ENCODE measurements around the gene VCL. TPM values are rescaled to one million over a fixed set of nuclear protein-coding genes. Genes with fewer than 3 reads are reported as not detected.
A peak's percentile ranks its signal among the peaks of the same experiment; 100 is the strongest.

The VCL gene
- total and polyA plus RNA-seq, 7 donors = 6.2 to 451 (median 179) TPM

- Histone ChIP-seq H3K9me3 (no peaks in the 10 kb centered on the region), H3K4me1 (no peaks in the 10 kb centered on the region), H3K27me3 (no peaks in the 10 kb centered on the region), H3K36me3 (peaks cover 22 to 99% (median 76%) of the 10 kb centered on the region in 4 donors), H3K4me3 (no peak overlapping the region), H3K27ac (no peak overlapping the region)
- DNase-seq = no peak
- 93 to 96% methylated on average over 5 of the region's 5 CpGs for WGBS, 2 donors
- intact Hi-C loops (cut with DNase I) = no loop called here
- TF ChIP-seq EP300 (IDR thresholded peaks at IDR 0.05) (no peak), CTCF (IDR thresholded peaks at IDR 0.05) (no peak), POLR2A (IDR thresholded peaks at IDR 0.05) (no peak), POLR2AphosphoS5 (IDR thresholded peaks at IDR 0.05) (no peak)
Measured at GRCh38 chr10:74104480-74104879, 106.6 kb downstream of the VCL start.

DNA sequence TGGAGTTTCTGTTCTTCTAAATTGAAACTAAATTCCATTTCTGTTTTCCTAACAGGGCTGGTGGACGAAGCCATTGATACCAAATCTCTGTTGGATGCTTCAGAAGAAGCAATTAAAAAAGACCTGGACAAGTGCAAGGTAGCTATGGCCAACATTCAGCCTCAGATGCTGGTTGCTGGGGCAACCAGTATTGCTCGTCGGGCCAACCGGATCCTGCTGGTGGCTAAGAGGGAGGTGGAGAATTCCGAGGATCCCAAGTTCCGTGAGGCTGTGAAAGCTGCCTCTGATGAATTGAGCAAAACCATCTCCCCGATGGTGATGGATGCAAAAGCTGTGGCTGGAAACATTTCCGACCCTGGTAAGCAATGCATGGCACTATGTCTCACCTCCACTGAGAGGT is 107.1 kb downstream of the VCL start:
- Histone ChIP-seq H3K4me1 (no peaks in the 10 kb centered on the region), H3K36me3 (peaks cover 19 to 99% (median 73%) of the 10 kb centered on the region in 4 donors), H3K4me3 (no peak overlapping the region), H3K27ac (no peak overlapping the region), H3K9me3 (no peaks in the 10 kb centered on the region), H3K27me3 (no peaks in the 10 kb centered on the region)
- no peak for DNase-seq
- 90 to 96% methylated on average over 8 of the region's 8 CpGs for WGBS, 2 donors
- TF ChIP-seq POLR2AphosphoS5 (IDR thresholded peaks at IDR 0.05) = no peak
- no peak for TF ChIP-seq POLR2A (IDR thresholded peaks at IDR 0.05)
- TF ChIP-seq EP300 (IDR thresholded peaks at IDR 0.05) = no peak
- TF ChIP-seq CTCF (IDR thresholded peaks at IDR 0.05) = no peak
- intact Hi-C loops (cut with DNase I) = no loop called here

DNA sequence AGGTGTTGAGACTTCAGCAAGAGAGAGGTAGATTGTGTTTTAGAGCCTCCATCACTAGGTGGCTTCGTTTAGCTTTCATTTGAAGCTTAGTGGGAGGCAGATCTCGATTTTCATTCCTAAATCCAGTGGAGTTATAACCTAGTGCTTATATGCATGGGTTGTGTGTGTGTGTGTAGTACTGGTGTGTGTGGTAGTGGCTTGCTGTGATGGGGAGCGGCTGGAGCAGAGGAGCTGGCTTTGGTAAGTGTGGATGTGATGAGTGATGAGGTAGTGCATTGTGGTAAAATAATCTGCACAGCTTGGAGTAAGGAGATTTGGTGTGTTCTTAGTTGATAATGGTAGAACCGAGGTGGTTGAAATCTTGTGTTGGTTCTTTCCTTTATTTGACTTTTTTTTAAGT is 109.5 kb downstream of the VCL start:
- DNase-seq = no peak
- TF ChIP-seq CTCF (IDR thresholded peaks at IDR 0.05) (no peak), POLR2AphosphoS5 (IDR thresholded peaks at IDR 0.05) (no peak), EP300 (IDR thresholded peaks at IDR 0.05) (no peak), POLR2A (IDR thresholded peaks at IDR 0.05) (no peak)
- H3K27ac ChIP-seq = no peak overlapping the region
- peaks cover 27 to 100% (median 82%) of the 10 kb centered on the region in 4 donors for H3K36me3 ChIP-seq
- H3K27me3 ChIP-seq = no peaks in the 10 kb centered on the region
- intact Hi-C loops (cut with DNase I) = no loop called here
- no peaks in the 10 kb centered on the region for H3K9me3 ChIP-seq
- 88% methylated on average over 4 of the region's 4 CpGs for WGBS, 2 donors
- no peak overlapping the region for H3K4me3 ChIP-seq
- H3K4me1 ChIP-seq = peaks cover 0 to 8% (median 4%) of the 10 kb centered on the region in 4 donors

DNA sequence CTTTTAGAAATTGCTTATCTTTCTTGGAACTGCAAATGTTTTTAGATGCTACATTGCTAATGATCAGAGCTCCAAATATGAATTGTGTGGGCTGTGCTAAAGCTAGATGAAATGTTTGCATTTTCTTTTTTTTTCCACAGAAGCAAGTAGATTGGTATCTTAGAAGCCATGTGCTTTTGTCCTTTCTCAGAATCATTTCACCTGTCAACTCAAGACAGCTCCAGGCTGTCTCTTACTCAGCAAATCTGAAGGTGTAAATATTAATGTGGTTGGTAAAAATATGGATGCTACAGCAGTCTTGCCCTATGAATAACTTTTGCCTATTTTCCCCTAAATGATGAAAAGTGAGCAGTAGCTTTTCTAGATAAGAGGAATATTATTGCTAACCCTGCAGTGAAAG is 111.5 kb downstream of the VCL start:
- H3K4me3 ChIP-seq = no peak overlapping the region
- no peaks in the 10 kb centered on the region for H3K9me3 ChIP-seq
- H3K36me3 ChIP-seq = peaks cover 24 to 100% (median 76%) of the 10 kb centered on the region in 4 donors
- H3K27ac ChIP-seq = peak overlapping the region in 1 of 4 donors; percentile 11
- no peak for DNase-seq
- H3K27me3 ChIP-seq = no peaks in the 10 kb centered on the region
- TF ChIP-seq POLR2A (IDR thresholded peaks at IDR 0.05) (no peak), CTCF (IDR thresholded peaks at IDR 0.05) (no peak), POLR2AphosphoS5 (IDR thresholded peaks at IDR 0.05) (no peak), EP300 (IDR thresholded peaks at IDR 0.05) (no peak)
- peaks cover 0 to 25% (median 21%) of the 10 kb centered on the region in 4 donors for H3K4me1 ChIP-seq
- intact Hi-C loops (cut with DNase I) = no loop called here

- 79 to 80% methylated on average over 1 of the region's 1 CpG for WGBS, 2 donors
Measured at GRCh38 chr10:74110120-74110519, 112.2 kb downstream of the VCL start.

More at GRCh38 chr10:74110120-74110519, 112.2 kb downstream of the VCL start:
- TF ChIP-seq CTCF (IDR thresholded peaks at IDR 0.05) (no peak), POLR2A (IDR thresholded peaks at IDR 0.05) (no peak), EP300 (IDR thresholded peaks at IDR 0.05) (no peak), POLR2AphosphoS5 (IDR thresholded peaks at IDR 0.05) (no peak)
- H3K4me3 ChIP-seq = no peak overlapping the region
- DNase-seq = no peak
- no peaks in the 10 kb centered on the region for H3K9me3 ChIP-seq
- H3K27ac ChIP-seq = peak overlapping the region in 1 of 4 donors; percentile 11
- H3K4me1 ChIP-seq = peaks cover 0 to 25% (median 21%) of the 10 kb centered on the region in 4 donors
- peaks cover 27 to 100% (median 76%) of the 10 kb centered on the region in 4 donors for H3K36me3 ChIP-seq
- intact Hi-C loops (cut with DNase I) = no loop called here
- no peaks in the 10 kb centered on the region for H3K27me3 ChIP-seq
